NCI-H128 (cell line): ENCODE measurements around the gene ANLN.

Experiments
- DNase-seq: peaks from one replicate; lab custom pipeline; 2025; ENCODE audit not compliant: unreplicated experiment; lab: John Stamatoyannopoulos, UW

Gene ANLN

GRCh38 chr7:36407636-36408550 lies 18.2 kb downstream of the ANLN start:
- no peak for DNase-seq

GRCh38 chr7:36408589-36408988 lies 18.9 kb downstream of the ANLN start:
- no peak for DNase-seq

GRCh38 chr7:36409180-36409579 lies 19.5 kb downstream of the ANLN start:
- no peak for DNase-seq

GRCh38 chr7:36415144-36415543 lies 25.5 kb downstream of the ANLN start:
- no peak for DNase-seq

GRCh38 chr7:36416251-36416650 lies 26.6 kb downstream of the ANLN start:
- no peak for DNase-seq

GRCh38 chr7:36420307-36420706 lies 30.6 kb downstream of the ANLN start:
- no peak for DNase-seq

- DNase-seq: no peak
Observed at GRCh38 chr7:36422072-36422471, 32.4 kb downstream of the ANLN start.

- DNase-seq: no peak
Observed at GRCh38 chr7:36423633-36424032, 34.0 kb downstream of the ANLN start.

- no peak for DNase-seq
Observed at GRCh38 chr7:36430186-36430585, 40.5 kb downstream of the ANLN start.

- DNase-seq: no peak
Observed at GRCh38 chr7:36430881-36431280, 41.2 kb downstream of the ANLN start.

- DNase-seq: no peak
Observed at GRCh38 chr7:36438211-36438610, 48.5 kb downstream of the ANLN start.

- no peak for DNase-seq
Observed at GRCh38 chr7:36439624-36440023, 50.0 kb downstream of the ANLN start.

- DNase-seq: no peak
Observed at GRCh38 chr7:36440880-36441279, 51.2 kb downstream of the ANLN start.

- DNase-seq: no peak
Observed at GRCh38 chr7:36441344-36442022, 51.8 kb downstream of the ANLN start.

GRCh38 chr7:36448781-36449379 lies 59.2 kb downstream of the ANLN start:
- no peak for DNase-seq

GRCh38 chr7:36449685-36450084 lies 60.0 kb downstream of the ANLN start:
- no peak for DNase-seq

- no peak for DNase-seq
Observed at GRCh38 chr7:36453769-36454168, 64.1 kb downstream of the ANLN start.

GRCh38 chr7:36455646-36456045 lies 66.0 kb downstream of the ANLN start:
- DNase-seq: no peak

GRCh38 chr7:36456138-36456537 lies 66.5 kb downstream of the ANLN start:
- DNase-seq: no peak

- DNase-seq: no peak
Observed at GRCh38 chr7:36456548-36456947, 66.9 kb downstream of the ANLN start.

GRCh38 chr7:36459236-36459960 lies 69.7 kb downstream of the ANLN start:
- DNase-seq: no peak
